B cell (primary cell): ENCODE results near the gene MARK2. TPM values are rescaled to one million over a fixed set of nuclear protein-coding genes. Genes with fewer than 3 reads are reported as not detected.

ENCODE experiments used
- ATAC-seq: fragments of 200-7000 bp; cut with Tn5 transposase; one replicate; pipeline ENCODE4 v1.10.0; 2021; ENCODE audit warnings: low read depth, mild to moderate bottlenecking, moderate number of reproducible peaks, moderate library complexity
- CTCF ChIA-PET: fragments of 350-600 bp; sonication (Branson Sonifier 250); formaldehyde crosslinking; loops from one replicate; lab custom pipeline; 2021; ENCODE audit warnings: antibody characterized with exemption, inconsistent platforms; lab: Charles Lee
- POLR2A ChIA-PET: fragments of 350-600 bp; sonication (Branson Sonifier 250); formaldehyde crosslinking; loops from one replicate; lab custom pipeline; 2021; ENCODE audit warnings: antibody characterized with exemption; lab: Charles Lee
- DNase-seq: peaks from one replicate; pipeline ENCODE4 v3.0.0; 2013
- H2AFZ ChIP-seq: 2 replicates; pipeline ENCODE4 v1.6.1; 2012; ENCODE audit warnings: mild to moderate bottlenecking, low read depth, low read length; ENCODE audit not compliant: insufficient read depth, poor library complexity, severe bottlenecking
- H3K27ac ChIP-seq, 2 donors: 1 replicate in 1 of 2; 2 replicates in 1 of 2; pipeline ENCODE4 v1.5.1; 2012 to 2013; ENCODE audit warnings: low read length in 2 of 2, mild to moderate bottlenecking in 2 of 2, moderate library complexity in 1 of 2
- H3K27me3 ChIP-seq, 4 experiments: fragments of 200-600 bp in 1 of 4; sonication (generic) in 1 of 4; replicated peaks in 1 of 4; 1 replicate in 2 of 4; 2 replicates in 2 of 4; pipeline versions ENCODE4 v1.6.1 to v1.7.0; 2013 to 2016; ENCODE audit warnings: low read length in 3 of 4, mild to moderate bottlenecking in 2 of 4, mixed read lengths in 1 of 4, moderate library complexity in 1 of 4; ENCODE audit not compliant: insufficient read depth in 4 of 4, control insufficient read depth in 3 of 4; ENCODE audit errors: control extremely low read depth in 1 of 4
- H3K36me3 ChIP-seq, 2 experiments: replicated peaks in 1 of 2; 1 replicate in 1 of 2; 2 replicates in 1 of 2; pipeline versions ENCODE4 v1.6.1 to v1.7.1; 2013; ENCODE audit warnings: low read length in 1 of 2; ENCODE audit not compliant: insufficient read depth in 2 of 2, control insufficient read depth in 1 of 2; ENCODE audit errors: control extremely low read depth in 1 of 2, extremely low read depth in 1 of 2
- H3K4me1 ChIP-seq, 2 donors: fragments of 200-600 bp in 1 of 2; sonication (generic) in 1 of 2; 1 replicate in 1 of 2; 2 replicates in 1 of 2; pipeline versions ENCODE4 v1.5.1 to v1.6.1; 2013 to 2017; ENCODE audit warnings: low read length in 2 of 2; ENCODE audit not compliant: control insufficient read depth in 2 of 2, insufficient read depth in 2 of 2
- H3K4me2 ChIP-seq: replicated peaks from 2 replicates; pipeline ENCODE3; 2012; ENCODE audit warnings: mild to moderate bottlenecking, low read depth, low read length; ENCODE audit not compliant: poor library complexity, severe bottlenecking
- H3K4me3 ChIP-seq, 5 experiments: fragments of 200-600 bp in 1 of 5; sonication (generic) in 1 of 5; 1 replicate in 3 of 5; 2 replicates in 2 of 5; pipeline versions ENCODE4 v1.5.1 to v1.7.0; 2011 to 2016; ENCODE audit warnings: low read length in 4 of 5, mild to moderate bottlenecking in 4 of 5, low read depth in 2 of 5, control low read depth in 1 of 5, moderate library complexity in 1 of 5; ENCODE audit not compliant: insufficient read depth in 1 of 5; ENCODE audit errors: control extremely low read depth in 1 of 5, extremely low read depth in 1 of 5
- H3K79me2 ChIP-seq: fragments of 200-600 bp; sonication (generic); one replicate; pipeline ENCODE4 v1.6.0; 2016; ENCODE audit warnings: low read length; ENCODE audit not compliant: control insufficient read depth, insufficient read depth
- H3K9ac ChIP-seq: fragments of 200-600 bp; sonication (generic); 2 replicates; pipeline ENCODE4 v1.6.1; 2017; ENCODE audit warnings: mild to moderate bottlenecking, low read length, moderate library complexity
- H3K9me3 ChIP-seq, 3 donors: one replicate each; pipeline versions ENCODE4 v1.6.1 to v1.7.1; 2013; ENCODE audit warnings: low read length in 2 of 3; ENCODE audit not compliant: control insufficient read depth in 2 of 3, insufficient read depth in 1 of 3; ENCODE audit errors: control extremely low read depth in 1 of 3
- H4K20me1 ChIP-seq: 2 replicates; pipeline ENCODE4 v1.6.0; 2012; ENCODE audit warnings: mild to moderate bottlenecking, low read length; ENCODE audit not compliant: insufficient read depth, control insufficient read depth, poor library complexity, severe bottlenecking
- H3K27ac Mint-ChIP-seq: one replicate; pipeline ENCODE4 v1.8.0; 2021; ENCODE audit warnings: mixed read lengths
- H3K27me3 Mint-ChIP-seq: one replicate; pipeline ENCODE4 v1.8.0; 2021; ENCODE audit warnings: mixed read lengths
- H3K4me1 Mint-ChIP-seq: one replicate; pipeline ENCODE4 v1.8.0; 2021; ENCODE audit warnings: mixed read lengths
- H3K4me3 Mint-ChIP-seq: one replicate; pipeline ENCODE4 v1.8.0; 2021; ENCODE audit warnings: mixed read lengths
- H3K9me3 Mint-ChIP-seq: one replicate; pipeline ENCODE4 v1.8.0; 2022; ENCODE audit warnings: mixed read lengths; ENCODE audit not compliant: insufficient read depth
- EZH2 ChIP-seq: IDR thresholded peaks from 2 replicates; pipeline ENCODE4 v1.6.1; 2012; ENCODE audit warnings: borderline replicate concordance, low read depth, mild to moderate bottlenecking, moderate library complexity, low read length; ENCODE audit not compliant: insufficient read depth, poor library complexity, severe bottlenecking
- whole genome bisulfite sequencing: methylation state at CpG from one replicate; pipeline ENCODE4 v1.1.5; 2013; ENCODE audit warnings: missing lambda C conversion rate; ENCODE audit not compliant: insufficient coverage; 5-methylcytosine and 5-hydroxymethylcytosine counted together
- intact Hi-C: fragments of 100-400 bp; cut with micrococcal nuclease; formaldehyde crosslinking; loops from one replicate; pipeline ENCODE4 v1.10.0; 2022
- polyA plus RNA-seq: library from polyadenylated mRNA; depleted of rRNA; stranded (reverse); fragments of >200 nt; gene quantifications from 2 replicates; pipeline ENCODE4 v1.2.3, GENCODE V29; 2012
- total RNA-seq, 2 donors: library from RNA; stranded (reverse); fragments of 120-200 nt in 1 of 2; gene quantifications; 1 replicate in 1 of 2; 2 replicates in 1 of 2; pipeline versions ENCODE4 v1.2.3 to v1.2.4, GENCODE V29; 2013 to 2022
- TF ChIP-seq, protein P1 (sequence below): fragments of 200-600 bp; IDR thresholded peaks from one replicate; pipeline ENCODE4 v1.8.0; 2022; ENCODE audit warnings: antibody characterized with exemption, mild to moderate bottlenecking

The MARK2 gene
- total and polyA plus RNA-seq, 2 donors (not counting 1 experiment from before 2014, with no cell fraction given) = 47.2 to 58.1 TPM

DNA sequence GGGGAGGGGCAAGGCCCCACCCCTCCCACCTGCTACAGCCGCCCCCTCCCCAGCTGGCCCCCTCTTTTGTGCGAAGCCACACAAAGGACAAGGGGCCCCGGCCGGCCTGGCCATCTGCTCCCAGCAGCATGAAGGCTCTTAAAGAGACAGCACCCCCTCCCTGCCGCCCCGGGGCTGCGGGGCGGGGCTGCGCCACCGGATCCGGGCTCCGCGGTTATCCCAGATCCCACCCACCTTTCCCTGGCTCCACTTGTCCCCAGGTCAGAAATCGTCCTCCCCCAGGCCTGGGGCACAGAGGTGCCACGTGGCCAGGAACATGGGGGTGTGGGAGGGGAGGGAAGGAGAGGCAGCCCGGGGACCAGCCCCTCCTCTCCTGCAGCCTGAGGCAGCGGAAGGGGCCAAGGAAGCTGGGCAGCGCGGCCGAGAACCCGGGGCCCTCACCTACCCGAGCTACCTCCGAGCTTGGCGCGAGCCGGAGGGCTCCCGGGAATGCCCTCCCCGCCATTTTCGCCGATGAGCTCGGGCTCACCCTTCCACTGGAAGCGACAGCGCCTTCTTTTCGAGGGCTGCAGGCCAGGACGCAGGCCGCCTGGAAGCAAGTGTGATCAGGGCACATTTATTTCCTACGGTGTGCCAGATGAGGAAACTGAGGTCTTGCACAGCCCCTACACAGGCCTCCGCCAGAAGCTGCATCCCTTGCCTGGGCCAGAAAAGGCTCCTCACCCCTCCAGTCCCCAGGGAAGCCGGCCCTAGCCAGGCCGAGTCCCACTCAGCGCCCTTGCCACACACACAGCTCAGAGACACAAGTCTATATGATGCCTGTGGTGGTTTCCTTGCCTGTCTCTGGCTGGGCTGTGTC lies 80.6 kb downstream of the MARK2 start:
- POLR2A ChIA-PET = no interaction called here
- CTCF ChIA-PET = interaction anchor here (1.0 to 3.3 kb wide), 4 partner anchors 19 to 83 kb away, joined by 3 to 48 read pairs (median 11); partner anchors contain the start of genes MARK2 and NAA40
- Histone ChIP-seq H3K27ac (no peak overlapping the region), H3K27me3 (peaks cover 0 to 25% (median 9%) of the 10 kb centered on the region in 4 experiments), H3K4me2 (peak overlapping the region; percentile 72), H4K20me1 (peaks cover 10% of the 10 kb centered on the region), H3K9ac (peak overlapping the region; percentile 32), H3K79me2 (no peaks in the 10 kb centered on the region), H3K4me3 (peak overlapping the region in 2 of 5 experiments; percentile 15 to 19), H3K9me3 (peaks cover 0 to 4% (median 0%) of the 10 kb centered on the region in 3 donors), H3K36me3 (no peaks in the 10 kb centered on the region), H2AFZ (peak overlapping the region; percentile 62), H3K4me1 (peaks cover 33% of the 10 kb centered on the region in 2 donors)
- TF ChIP-seq, protein P1, sequence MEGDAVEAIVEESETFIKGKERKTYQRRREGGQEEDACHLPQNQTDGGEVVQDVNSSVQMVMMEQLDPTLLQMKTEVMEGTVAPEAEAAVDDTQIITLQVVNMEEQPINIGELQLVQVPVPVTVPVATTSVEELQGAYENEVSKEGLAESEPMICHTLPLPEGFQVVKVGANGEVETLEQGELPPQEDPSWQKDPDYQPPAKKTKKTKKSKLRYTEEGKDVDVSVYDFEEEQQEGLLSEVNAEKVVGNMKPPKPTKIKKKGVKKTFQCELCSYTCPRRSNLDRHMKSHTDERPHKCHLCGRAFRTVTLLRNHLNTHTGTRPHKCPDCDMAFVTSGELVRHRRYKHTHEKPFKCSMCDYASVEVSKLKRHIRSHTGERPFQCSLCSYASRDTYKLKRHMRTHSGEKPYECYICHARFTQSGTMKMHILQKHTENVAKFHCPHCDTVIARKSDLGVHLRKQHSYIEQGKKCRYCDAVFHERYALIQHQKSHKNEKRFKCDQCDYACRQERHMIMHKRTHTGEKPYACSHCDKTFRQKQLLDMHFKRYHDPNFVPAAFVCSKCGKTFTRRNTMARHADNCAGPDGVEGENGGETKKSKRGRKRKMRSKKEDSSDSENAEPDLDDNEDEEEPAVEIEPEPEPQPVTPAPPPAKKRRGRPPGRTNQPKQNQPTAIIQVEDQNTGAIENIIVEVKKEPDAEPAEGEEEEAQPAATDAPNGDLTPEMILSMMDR = no peak
- no peak for TF ChIP-seq EZH2
- H3K4me3 Mint-ChIP-seq = peak overlapping the region; percentile 29
- H3K9me3 Mint-ChIP-seq = no peaks in the 10 kb centered on the region
- WGBS = 36% methylated on average over 29 of the region's 41 CpGs
- intact Hi-C loops = no loop called here
- no peak for ATAC-seq
- H3K4me1 Mint-ChIP-seq = peaks cover 23% of the 10 kb centered on the region
- H3K27ac Mint-ChIP-seq = no peak overlapping the region
- DNase-seq = peak; percentile 28
- peaks cover 6% of the 10 kb centered on the region for H3K27me3 Mint-ChIP-seq
